Measurements from ENCODE around the gene ZNF750. TPM values are rescaled to one million over a fixed set of nuclear protein-coding genes. Genes with fewer than 3 reads are reported as not detected.

ZNF750 gene
- total RNA-seq, 6 experiments from 2014 or later: not detected

GRCh38 chr17:82884341-82884969 is 44.6 kb upstream of the ZNF750 start:
- H3K27ac ChIP-seq: no peak overlapping the region
- H3K36me3 ChIP-seq: no peaks in the 10 kb centered on the region
- H3K27me3 ChIP-seq: no peaks in the 10 kb centered on the region
- WGBS (ENCODE audit: insufficient coverage, low coverage, low lambda C conversion rate, missing lambda C conversion rate): 89% methylated on average over 11 of the region's 25 CpGs
- no peak overlapping the region for H3K4me3 ChIP-seq
- TF ChIP-seq POLR2A (IDR thresholded peaks at IDR 0.05): no peak
- TF ChIP-seq CTCF (IDR thresholded peaks at IDR 0.05): no peak
- H3K4me1 ChIP-seq: peaks cover 0 to 14% (median 3%) of the 10 kb centered on the region in 4 donors
- intact Hi-C loops (cut with DNase I): no loop called here
- H3K9me3 ChIP-seq: no peaks in the 10 kb centered on the region
- no peak for DNase-seq
- ATAC-seq: no peak

GRCh38 chr17:82883419-82884031 is 43.7 kb upstream of the ZNF750 start:
- no peak for ATAC-seq
- DNase-seq: no peak
- H3K27me3 ChIP-seq: no peaks in the 10 kb centered on the region
- H3K4me1 ChIP-seq: peaks cover 0 to 6% (median 1%) of the 10 kb centered on the region in 4 donors
- H3K9me3 ChIP-seq: no peaks in the 10 kb centered on the region
- TF ChIP-seq CTCF (IDR thresholded peaks at IDR 0.05): no peak
- TF ChIP-seq POLR2A (IDR thresholded peaks at IDR 0.05): no peak
- H3K4me3 ChIP-seq: no peak overlapping the region
- intact Hi-C loops (cut with DNase I): no loop called here
- no peak overlapping the region for H3K27ac ChIP-seq
- no peaks in the 10 kb centered on the region for H3K36me3 ChIP-seq
- WGBS (ENCODE audit: insufficient coverage, low coverage, low lambda C conversion rate, missing lambda C conversion rate): 90% methylated on average over 9 of the region's 23 CpGs

GRCh38 chr17:82882715-82883418 is 43.0 kb upstream of the ZNF750 start:
- no peaks in the 10 kb centered on the region for H3K9me3 ChIP-seq
- ATAC-seq (peak; percentile 6 to 35 (median 17)), DNase-seq (no peak)
- 70% methylated on average over 18 of the region's 39 CpGs for WGBS (ENCODE audit: insufficient coverage, low coverage, low lambda C conversion rate, missing lambda C conversion rate)
- H3K36me3 ChIP-seq: no peaks in the 10 kb centered on the region
- H3K4me1 ChIP-seq: peaks cover 0 to 4% (median 0%) of the 10 kb centered on the region in 4 donors
- no peaks in the 10 kb centered on the region for H3K27me3 ChIP-seq
- TF ChIP-seq POLR2A (IDR thresholded peaks at IDR 0.05): no peak
- no peak for TF ChIP-seq CTCF (IDR thresholded peaks at IDR 0.05)
- intact Hi-C loops (cut with DNase I): no loop called here
- no peak overlapping the region for H3K4me3 ChIP-seq
- H3K27ac ChIP-seq: no peak overlapping the region

- Histone ChIP-seq H3K27ac (no peak overlapping the region), H3K27me3 (no peaks in the 10 kb centered on the region), H3K36me3 (no peaks in the 10 kb centered on the region), H3K4me3 (no peak overlapping the region), H3K9me3 (no peaks in the 10 kb centered on the region), H3K4me1 (peaks cover 0 to 4% (median 0%) of the 10 kb centered on the region in 4 donors)
- DNase-seq (peak; percentile 63 to 80 (median 73)), ATAC-seq (peak; percentile 62 to 80 (median 68))
- intact Hi-C loops (cut with DNase I): no loop called here
- 70% methylated on average over 14 of the region's 17 CpGs for WGBS (ENCODE audit: insufficient coverage, low coverage, low lambda C conversion rate, missing lambda C conversion rate)
- TF ChIP-seq CTCF (IDR thresholded peaks at IDR 0.05) (no peak), POLR2A (IDR thresholded peaks at IDR 0.05) (no peak)
Measured at GRCh38 chr17:82881900-82882714, 42.3 kb upstream of the ZNF750 start.
